Measurements from ENCODE around the gene GEMIN4. TPM values are rescaled to one million over a fixed set of nuclear protein-coding genes. Genes with fewer than 3 reads are reported as not detected.
A peak's percentile ranks its signal among the peaks of the same experiment; 100 is the strongest.

GEMIN4 gene
- total RNA-seq, 4 donors from 2014 or later = 8.4 to 49.5 (median 16.8) TPM

DNA sequence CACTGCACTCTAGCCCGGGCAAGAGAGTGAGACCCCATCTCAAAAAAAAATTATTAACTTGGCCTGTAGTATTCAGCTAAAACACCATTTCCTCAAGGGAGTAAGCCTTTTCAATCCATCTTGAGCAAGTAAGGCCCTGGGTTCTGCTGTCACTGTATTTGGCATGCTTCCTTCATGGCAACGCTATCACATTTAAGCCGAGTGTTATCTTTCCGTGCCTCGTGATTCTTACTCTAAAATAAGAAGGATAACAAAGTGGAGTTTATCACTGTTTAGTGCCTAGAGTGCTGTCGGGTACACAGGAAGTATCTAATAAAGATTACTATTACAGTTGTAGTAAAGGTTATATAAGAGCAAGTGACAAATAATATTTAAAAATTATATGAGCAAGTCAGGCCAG is 46.2 kb downstream of the GEMIN4 start:
- Histone ChIP-seq H3K27ac (no peak overlapping the region), H3K4me1 (no peaks in the 10 kb centered on the region), H3K4me3 (no peak overlapping the region), H3K27me3 (no peaks in the 10 kb centered on the region), H3K9me3 (no peaks in the 10 kb centered on the region), H3K36me3 (peaks cover 0 to 47% (median 0%) of the 10 kb centered on the region in 3 donors)
- no peak for DNase-seq
- TF ChIP-seq CTCF (IDR thresholded peaks at IDR 0.05) = no peak
- no peak for TF ChIP-seq POLR2A (IDR thresholded peaks at IDR 0.05)

DNA sequence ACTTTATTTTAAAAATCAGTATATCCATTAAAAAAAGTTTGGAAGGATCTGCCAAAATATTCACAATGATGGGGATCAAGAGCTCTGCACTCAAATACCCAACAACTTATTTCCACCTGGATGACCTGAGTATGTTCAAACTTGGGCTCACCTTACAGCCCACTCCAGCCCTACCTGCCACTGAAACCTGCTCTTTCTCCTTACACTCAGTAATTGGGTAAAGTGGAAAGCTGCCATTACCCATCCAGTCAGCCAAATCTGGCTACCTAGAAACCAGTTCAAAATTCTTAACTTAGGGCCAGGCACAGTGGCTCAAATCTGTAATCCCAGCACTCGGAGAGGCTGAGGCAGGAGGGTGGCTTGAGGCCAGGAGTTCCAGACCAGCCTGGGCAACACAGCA is 47.1 kb downstream of the GEMIN4 start:
- no peak for DNase-seq
- no peak overlapping the region for H3K4me3 ChIP-seq
- H3K27me3 ChIP-seq = no peaks in the 10 kb centered on the region
- H3K9me3 ChIP-seq = no peaks in the 10 kb centered on the region
- no peak overlapping the region for H3K27ac ChIP-seq
- peaks cover 0 to 42% (median 0%) of the 10 kb centered on the region in 3 donors for H3K36me3 ChIP-seq
- TF ChIP-seq CTCF (IDR thresholded peaks at IDR 0.05) (no peak), POLR2A (IDR thresholded peaks at IDR 0.05) (no peak)
- H3K4me1 ChIP-seq = no peaks in the 10 kb centered on the region

GRCh38 chr17:704111-704864 is 47.8 kb downstream of the GEMIN4 start:
- Histone ChIP-seq H3K4me3 (no peak overlapping the region), H3K27me3 (no peaks in the 10 kb centered on the region), H3K27ac (no peak overlapping the region), H3K36me3 (peaks cover 0 to 35% (median 0%) of the 10 kb centered on the region in 3 donors), H3K4me1 (no peaks in the 10 kb centered on the region), H3K9me3 (no peaks in the 10 kb centered on the region)
- no peak for DNase-seq
- TF ChIP-seq POLR2A (IDR thresholded peaks at IDR 0.05) = no peak
- TF ChIP-seq CTCF (IDR thresholded peaks at IDR 0.05) = no peak

GRCh38 chr17:703081-703875 is 48.8 kb downstream of the GEMIN4 start:
- H3K9me3 ChIP-seq = no peaks in the 10 kb centered on the region
- H3K27me3 ChIP-seq = no peaks in the 10 kb centered on the region
- H3K4me3 ChIP-seq = no peak overlapping the region
- H3K27ac ChIP-seq = no peak overlapping the region
- TF ChIP-seq POLR2A (IDR thresholded peaks at IDR 0.05) (no peak), CTCF (IDR thresholded peaks at IDR 0.05) (no peak)
- no peak for DNase-seq
- H3K4me1 ChIP-seq = no peaks in the 10 kb centered on the region
- peaks cover 0 to 26% (median 0%) of the 10 kb centered on the region in 3 donors for H3K36me3 ChIP-seq

- Histone ChIP-seq H3K27me3 (no peaks in the 10 kb centered on the region), H3K4me3 (no peak overlapping the region), H3K9me3 (no peaks in the 10 kb centered on the region), H3K4me1 (no peaks in the 10 kb centered on the region), H3K27ac (no peak overlapping the region), H3K36me3 (peaks cover 0 to 39% (median 0%) of the 10 kb centered on the region in 3 donors)
- DNase-seq = no peak
- no peak for TF ChIP-seq POLR2A (IDR thresholded peaks at IDR 0.05)
- TF ChIP-seq CTCF (IDR thresholded peaks at IDR 0.05) = peak; percentile 60 to 79 (median 74)
These were observed 51.5 kb downstream of the GEMIN4 start for GRCh38 chr17:700504-701094.

Data from Peyer's patch (tissue), 4 donors.